WERI-Rb-1 (cell line): ENCODE results near the gene ADRA2C.

Experiments
- DNase-seq: peaks from one replicate; pipeline ENCODE4 v3.0.0-alpha.2; 2020
- H3K27ac ChIP-seq: fragments of 250-450 bp; sonication (Bioruptor Pico); 2 replicates; pipeline ENCODE4 v1.5.1; 2020; ENCODE audit warnings: mild to moderate bottlenecking, moderate library complexity
- H3K27me3 ChIP-seq: fragments of 250-450 bp; sonication (Bioruptor Pico); 2 replicates; pipeline ENCODE4 v1.5.1; 2021; ENCODE audit warnings: mild to moderate bottlenecking, low read depth, moderate library complexity; ENCODE audit not compliant: insufficient read depth, severe bottlenecking
- H3K36me3 ChIP-seq: fragments of 250-450 bp; sonication (Bioruptor Pico); 2 replicates; pipeline ENCODE4 v1.5.1; 2020; ENCODE audit warnings: mild to moderate bottlenecking, moderate library complexity
- H3K4me3 ChIP-seq: 2 replicates; pipeline ENCODE4 v1.5.1; 2011; ENCODE audit warnings: low read depth, mild to moderate bottlenecking, control low read depth, low read length
- H3K9me3 ChIP-seq: fragments of 250-450 bp; sonication (Bioruptor Pico); 2 replicates; pipeline ENCODE4 v1.5.1; 2021; ENCODE audit warnings: mild to moderate bottlenecking, moderate library complexity; ENCODE audit not compliant: severe bottlenecking
- CTCF ChIP-seq: IDR thresholded peaks from 2 replicates; pipeline ENCODE4 v1.5.1; 2011; ENCODE audit warnings: low read depth, mild to moderate bottlenecking, control low read depth, inconsistent platforms, low read length

The ADRA2C gene

GRCh38 chr4:3736806-3737205 lies 29.4 kb upstream of the ADRA2C start:
- Histone ChIP-seq H3K4me3 (no peak overlapping the region), H3K9me3 (peaks cover 4% of the 10 kb centered on the region), H3K27me3 (no peaks in the 10 kb centered on the region), H3K36me3 (no peaks in the 10 kb centered on the region), H3K27ac (no peak overlapping the region)
- no peak for TF ChIP-seq CTCF
- no peak for DNase-seq

GRCh38 chr4:3739577-3739976 lies 26.6 kb upstream of the ADRA2C start:
- TF ChIP-seq CTCF: no peak
- H3K27ac ChIP-seq: no peak overlapping the region
- H3K4me3 ChIP-seq: no peak overlapping the region
- DNase-seq: no peak
- no peaks in the 10 kb centered on the region for H3K27me3 ChIP-seq
- H3K36me3 ChIP-seq: no peaks in the 10 kb centered on the region
- H3K9me3 ChIP-seq: peaks cover 16% of the 10 kb centered on the region

DNA sequence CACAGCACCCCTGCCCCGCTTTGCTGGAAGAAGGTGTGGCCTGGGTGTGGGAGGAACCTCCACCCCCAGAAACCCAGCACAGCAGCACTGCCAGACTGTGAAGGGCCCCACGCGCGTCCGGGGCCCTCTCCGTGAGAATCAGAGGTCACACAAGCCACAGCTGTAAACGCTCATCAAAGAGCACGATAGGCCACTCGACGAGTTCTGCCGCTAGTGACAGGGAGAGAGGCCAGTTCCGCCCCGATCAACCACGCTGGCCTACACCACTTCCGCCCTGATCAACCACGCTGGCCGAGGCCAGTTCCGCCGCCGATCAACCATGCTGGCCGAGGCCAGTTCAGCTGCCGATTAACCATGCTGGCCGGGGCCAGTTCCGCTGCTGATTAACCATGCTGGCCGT lies 25.9 kb upstream of the ADRA2C start:
- H3K27me3 ChIP-seq: no peaks in the 10 kb centered on the region
- no peak for TF ChIP-seq CTCF

DNA sequence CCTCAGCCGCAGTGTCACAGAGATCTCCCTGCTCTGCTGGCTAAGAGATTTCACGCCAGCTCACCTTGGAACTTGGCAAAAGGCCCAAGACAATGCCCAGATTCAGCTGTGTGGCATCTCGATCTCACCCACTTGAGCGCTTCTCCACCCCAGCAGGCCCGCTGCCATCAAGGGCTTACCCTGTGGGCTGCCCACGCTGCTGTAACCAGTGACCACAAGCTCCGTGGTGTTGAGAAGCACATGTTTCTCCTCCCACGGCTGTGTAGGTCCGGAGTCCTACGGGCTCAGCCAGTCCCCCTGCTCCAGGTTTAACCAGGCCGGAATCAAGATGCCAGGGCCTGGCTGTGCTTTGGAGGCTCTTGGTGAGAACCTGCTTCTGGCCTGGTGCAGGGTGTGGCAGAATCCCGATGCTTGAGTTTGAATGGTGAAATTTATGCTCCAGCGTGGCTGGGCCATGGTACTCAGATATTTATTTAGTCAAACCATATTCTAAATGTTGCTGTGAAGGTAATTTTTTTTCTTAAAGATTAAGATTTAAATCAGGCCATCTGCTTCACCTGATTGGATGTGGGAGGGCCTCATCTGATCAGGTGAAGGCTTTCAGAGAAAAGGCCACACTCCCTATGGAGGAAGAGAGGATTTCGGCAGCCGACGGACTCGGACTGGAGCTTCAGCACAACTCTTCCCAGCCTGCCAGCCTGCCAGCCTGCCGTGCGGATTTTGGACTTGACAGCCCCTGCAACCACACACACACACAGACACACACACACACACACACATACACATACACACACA lies 24.8 kb upstream of the ADRA2C start:
- Histone ChIP-seq H3K27me3 (no peaks in the 10 kb centered on the region), H3K9me3 (peaks cover 12% of the 10 kb centered on the region), H3K36me3 (no peaks in the 10 kb centered on the region), H3K4me3 (no peak overlapping the region), H3K27ac (no peak overlapping the region)
- no peak for TF ChIP-seq CTCF
- no peak for DNase-seq

More for the DNA sequence above, 25.9 kb upstream of the ADRA2C start:
- Histone ChIP-seq H3K36me3 (no peaks in the 10 kb centered on the region), H3K27ac (no peak overlapping the region), H3K4me3 (no peak overlapping the region), H3K9me3 (peaks cover 16% of the 10 kb centered on the region)
- no peak for DNase-seq

GRCh38 chr4:3742610-3743009 lies 23.6 kb upstream of the ADRA2C start:
- no peaks in the 10 kb centered on the region for H3K36me3 ChIP-seq
- H3K4me3 ChIP-seq: no peak overlapping the region
- peaks cover 12% of the 10 kb centered on the region for H3K9me3 ChIP-seq
- TF ChIP-seq CTCF: no peak
- no peak for DNase-seq
- H3K27ac ChIP-seq: no peak overlapping the region
- H3K27me3 ChIP-seq: no peaks in the 10 kb centered on the region

DNA sequence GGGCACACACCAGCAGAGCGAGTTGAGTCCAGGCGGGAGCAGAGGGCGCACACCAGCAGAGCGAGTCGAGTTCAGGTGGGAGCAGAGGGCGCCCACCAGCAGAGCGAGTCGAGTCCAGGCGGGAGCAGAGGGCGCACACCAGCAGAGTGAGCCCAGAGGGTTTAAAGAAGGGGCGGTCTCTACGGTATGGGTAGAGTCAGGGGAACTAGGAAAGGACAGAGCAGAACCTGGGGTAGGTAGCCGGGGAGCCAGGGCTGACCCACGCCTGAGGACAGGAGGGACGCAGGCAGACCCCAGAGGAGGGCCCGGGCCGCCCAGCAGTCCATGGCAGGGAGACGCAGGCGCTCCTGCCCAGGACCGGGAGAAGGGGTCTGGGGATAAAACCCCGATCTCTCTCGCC lies 22.0 kb upstream of the ADRA2C start:
- Histone ChIP-seq H3K4me3 (no peak overlapping the region), H3K36me3 (no peaks in the 10 kb centered on the region), H3K27me3 (no peaks in the 10 kb centered on the region), H3K9me3 (peaks cover 12% of the 10 kb centered on the region), H3K27ac (no peak overlapping the region)
- no peak for TF ChIP-seq CTCF
- no peak for DNase-seq
